ENCODE results near the gene TM9SF2.
"Not testable (repeated sequence)": the region's sequence is repeated elsewhere in the genome, so short reads cannot be mapped to it uniquely, and the experiment has no call there.

DNA sequence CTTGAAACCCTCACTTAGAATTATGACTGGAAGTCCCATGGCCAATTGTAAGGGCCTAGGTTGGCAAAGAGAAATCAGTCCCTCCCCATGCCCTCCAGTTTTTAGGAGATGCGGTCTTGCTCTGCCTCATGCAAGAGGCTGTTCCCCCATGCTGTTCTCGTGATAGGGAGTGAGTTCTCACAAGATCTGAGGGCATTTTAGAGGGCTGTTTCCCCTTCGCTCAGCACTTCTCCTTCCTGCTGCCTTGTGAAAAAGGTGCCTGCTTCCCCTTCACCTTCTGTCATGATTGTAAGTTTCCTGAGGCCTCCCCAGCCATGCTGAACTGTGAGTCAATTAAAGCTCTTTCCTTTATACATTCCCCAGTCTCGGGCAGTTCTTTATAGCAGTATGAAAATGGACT is 40.5 kb upstream of the TM9SF2 start:
- TF ChIP-seq, protein P1, sequence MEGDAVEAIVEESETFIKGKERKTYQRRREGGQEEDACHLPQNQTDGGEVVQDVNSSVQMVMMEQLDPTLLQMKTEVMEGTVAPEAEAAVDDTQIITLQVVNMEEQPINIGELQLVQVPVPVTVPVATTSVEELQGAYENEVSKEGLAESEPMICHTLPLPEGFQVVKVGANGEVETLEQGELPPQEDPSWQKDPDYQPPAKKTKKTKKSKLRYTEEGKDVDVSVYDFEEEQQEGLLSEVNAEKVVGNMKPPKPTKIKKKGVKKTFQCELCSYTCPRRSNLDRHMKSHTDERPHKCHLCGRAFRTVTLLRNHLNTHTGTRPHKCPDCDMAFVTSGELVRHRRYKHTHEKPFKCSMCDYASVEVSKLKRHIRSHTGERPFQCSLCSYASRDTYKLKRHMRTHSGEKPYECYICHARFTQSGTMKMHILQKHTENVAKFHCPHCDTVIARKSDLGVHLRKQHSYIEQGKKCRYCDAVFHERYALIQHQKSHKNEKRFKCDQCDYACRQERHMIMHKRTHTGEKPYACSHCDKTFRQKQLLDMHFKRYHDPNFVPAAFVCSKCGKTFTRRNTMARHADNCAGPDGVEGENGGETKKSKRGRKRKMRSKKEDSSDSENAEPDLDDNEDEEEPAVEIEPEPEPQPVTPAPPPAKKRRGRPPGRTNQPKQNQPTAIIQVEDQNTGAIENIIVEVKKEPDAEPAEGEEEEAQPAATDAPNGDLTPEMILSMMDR (IDR thresholded peaks at IDR 0.05; ENCODE audit: insufficient read depth, low read length), result not testable (repeated sequence)
- TF ChIP-seq, protein P2, sequence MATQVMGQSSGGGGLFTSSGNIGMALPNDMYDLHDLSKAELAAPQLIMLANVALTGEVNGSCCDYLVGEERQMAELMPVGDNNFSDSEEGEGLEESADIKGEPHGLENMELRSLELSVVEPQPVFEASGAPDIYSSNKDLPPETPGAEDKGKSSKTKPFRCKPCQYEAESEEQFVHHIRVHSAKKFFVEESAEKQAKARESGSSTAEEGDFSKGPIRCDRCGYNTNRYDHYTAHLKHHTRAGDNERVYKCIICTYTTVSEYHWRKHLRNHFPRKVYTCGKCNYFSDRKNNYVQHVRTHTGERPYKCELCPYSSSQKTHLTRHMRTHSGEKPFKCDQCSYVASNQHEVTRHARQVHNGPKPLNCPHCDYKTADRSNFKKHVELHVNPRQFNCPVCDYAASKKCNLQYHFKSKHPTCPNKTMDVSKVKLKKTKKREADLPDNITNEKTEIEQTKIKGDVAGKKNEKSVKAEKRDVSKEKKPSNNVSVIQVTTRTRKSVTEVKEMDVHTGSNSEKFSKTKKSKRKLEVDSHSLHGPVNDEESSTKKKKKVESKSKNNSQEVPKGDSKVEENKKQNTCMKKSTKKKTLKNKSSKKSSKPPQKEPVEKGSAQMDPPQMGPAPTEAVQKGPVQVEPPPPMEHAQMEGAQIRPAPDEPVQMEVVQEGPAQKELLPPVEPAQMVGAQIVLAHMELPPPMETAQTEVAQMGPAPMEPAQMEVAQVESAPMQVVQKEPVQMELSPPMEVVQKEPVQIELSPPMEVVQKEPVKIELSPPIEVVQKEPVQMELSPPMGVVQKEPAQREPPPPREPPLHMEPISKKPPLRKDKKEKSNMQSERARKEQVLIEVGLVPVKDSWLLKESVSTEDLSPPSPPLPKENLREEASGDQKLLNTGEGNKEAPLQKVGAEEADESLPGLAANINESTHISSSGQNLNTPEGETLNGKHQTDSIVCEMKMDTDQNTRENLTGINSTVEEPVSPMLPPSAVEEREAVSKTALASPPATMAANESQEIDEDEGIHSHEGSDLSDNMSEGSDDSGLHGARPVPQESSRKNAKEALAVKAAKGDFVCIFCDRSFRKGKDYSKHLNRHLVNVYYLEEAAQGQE (IDR thresholded peaks at IDR 0.05; ENCODE audit: insufficient replicate concordance, low read depth), result not testable (repeated sequence)
- not testable (repeated sequence) for TF ChIP-seq POLR2AphosphoS5 (IDR thresholded peaks at IDR 0.05; ENCODE audit: low read depth)

All from HL-60 (cell line).